K562 (cell line): ENCODE measurements around the gene MVD. TPM values are rescaled to one million over a fixed set of nuclear protein-coding genes. Genes with fewer than 3 reads are reported as not detected.
A peak's percentile ranks its signal among the peaks of the same experiment; 100 is the strongest.

Experiments used
- ARID2 ChIP-seq: fragments of 450-650 bp; IDR thresholded peaks from 2 replicates; pipeline ENCODE4 v1.6.1; 2017; ENCODE audit warnings: antibody characterized with exemption, mild to moderate bottlenecking
- COPS2 ChIP-seq: fragments of 450-650 bp; conservative IDR thresholded peaks from 2 replicates; pipeline ENCODE4 v1.6.1; 2016; ENCODE audit warnings: mild to moderate bottlenecking, moderate library complexity
- CREM ChIP-seq: IDR thresholded peaks from 2 replicates; pipeline ENCODE4 v1.6.1; 2014; ENCODE audit warnings: antibody characterized with exemption, low read depth
- EP400 ChIP-seq: fragments of 450-650 bp; IDR thresholded peaks from 2 replicates; pipeline ENCODE4 v1.6.1; 2017; ENCODE audit warnings: antibody characterized with exemption, mild to moderate bottlenecking, moderate library complexity
- HLTF ChIP-seq: fragments of 450-650 bp; IDR thresholded peaks from 2 replicates; pipeline ENCODE4 v1.6.1; 2016
- LARP7 ChIP-seq: fragments of 450-650 bp; IDR thresholded peaks from 2 replicates; pipeline ENCODE4 v1.6.1; 2016
- MCM3 ChIP-seq: fragments of 450-650 bp; IDR thresholded peaks from 2 replicates; pipeline ENCODE4 v1.6.1; 2016
- MTA3 ChIP-seq: fragments of 450-650 bp; formaldehyde crosslinking; IDR thresholded peaks from 2 replicates; pipeline ENCODE4 v1.6.1; 2017; ENCODE audit warnings: mild to moderate bottlenecking, borderline replicate concordance
- POLR2G ChIP-seq: fragments of 200-400 bp; formaldehyde crosslinking; IDR thresholded peaks from 2 replicates; pipeline ENCODE4 v1.6.1; 2017; ENCODE audit warnings: low read depth, mild to moderate bottlenecking, antibody characterized with exemption, low read length, moderate library complexity
- SMAD1 ChIP-seq: fragments of 150-350 bp; IDR thresholded peaks from 2 replicates; pipeline ENCODE4 v1.6.1; 2014; ENCODE audit warnings: low read length, low read depth; ENCODE audit not compliant: partially characterized antibody
- SP1 ChIP-seq: sonication (generic); formaldehyde crosslinking; IDR thresholded peaks from 2 replicates; pipeline ENCODE4 v1.8.1; 2022; ENCODE audit warnings: mild to moderate bottlenecking, missing genetic modification reagents
- ZNF274 ChIP-seq: IDR thresholded peaks from 2 replicates; pipeline ENCODE4 v1.6.1; 2011; ENCODE audit warnings: low read depth, mild to moderate bottlenecking, low read length, moderate library complexity, borderline replicate concordance
- ZNF316 ChIP-seq: fragments of 450-650 bp; IDR thresholded peaks from 2 replicates; pipeline ENCODE4 v1.6.1; 2016
- ZNF785 ChIP-seq: fragments of 250-450 bp; sonication (Bioruptor Pico); IDR thresholded peaks from 2 replicates; pipeline ENCODE4 v1.4.0; 2020; ENCODE audit warnings: mild to moderate bottlenecking
- polyA plus RNA-seq, 8 experiments: library from polyadenylated mRNA; depleted of rRNA in 4 of 8; stranded (reverse) in 5 of 8; unstranded in 3 of 8; fragments of >200 nt; fragmentation: Nextera tagmentation in 2 of 8; fragmentation: Illumina TruSeq in 1 of 8; extraction: Ambion mirVana in 2 of 8; extraction: Trizol in 1 of 8; gene quantifications; 2 replicates each; pipeline versions ENCODE4 v1.2.1 to v1.2.3, GENCODE V29; 2011 to 2014; ENCODE audit warnings: inconsistent platforms in 1 of 8, missing spikeins in 1 of 8
- total RNA-seq, 7 experiments: library from RNA; depleted of rRNA in 6 of 7; stranded (reverse); fragments of >200 nt in 6 of 7; fragmentation: Illumina TruSeq in 2 of 7; extraction: Trizol in 2 of 7; gene quantifications; 2 replicates each; pipeline versions ENCODE4 v1.2.1 to v1.2.3, GENCODE V29; 2011 to 2021; ENCODE audit warnings: low replicate concordance in 1 of 7
- TF ChIP-seq, protein P1 (sequence below): fragments of 450-650 bp; formaldehyde crosslinking; IDR thresholded peaks from 2 replicates; pipeline ENCODE4 v1.4.0; 2022; ENCODE audit warnings: missing genetic modification characterization
- TF ChIP-seq, protein P2 (sequence below), 2 experiments: fragments of 450-650 bp; conservative IDR thresholded peaks; 2 replicates each; pipeline ENCODE4 v1.6.1; 2017; ENCODE audit warnings: mild to moderate bottlenecking in 2 of 2, moderate library complexity in 2 of 2
- TF ChIP-seq, protein P3 (sequence below), 2 experiments: IDR thresholded peaks; 2 replicates each; pipeline ENCODE4 v1.6.1; 2011; ENCODE audit warnings: borderline replicate concordance in 1 of 2, control low read depth in 1 of 2, low read depth in 1 of 2, low read length in 1 of 2, mild to moderate bottlenecking in 1 of 2, mixed read lengths in 1 of 2, moderate library complexity in 1 of 2; ENCODE audit not compliant: insufficient read depth in 1 of 2, insufficient read length in 1 of 2, poor library complexity in 1 of 2, severe bottlenecking in 1 of 2; ENCODE audit errors: extremely low read depth in 1 of 2
- TF ChIP-seq, protein P4 (sequence below): sonication (generic); formaldehyde crosslinking; IDR thresholded peaks from 2 replicates; pipeline ENCODE4 v1.4.0; 2020; ENCODE audit warnings: mild to moderate bottlenecking, missing genetic modification reagents
- TF ChIP-seq, protein P5 (sequence below): sonication (generic); formaldehyde crosslinking; IDR thresholded peaks from 2 replicates; pipeline ENCODE4 v1.8.1; 2022; ENCODE audit warnings: missing genetic modification reagents

MVD gene
- total and polyA plus RNA-seq, 9 of the 15 experiments (the other 6 are each of a cell fraction or from before 2014, with no cell fraction given), result 12.2 to 141 (median 45.3) TPM

DNA sequence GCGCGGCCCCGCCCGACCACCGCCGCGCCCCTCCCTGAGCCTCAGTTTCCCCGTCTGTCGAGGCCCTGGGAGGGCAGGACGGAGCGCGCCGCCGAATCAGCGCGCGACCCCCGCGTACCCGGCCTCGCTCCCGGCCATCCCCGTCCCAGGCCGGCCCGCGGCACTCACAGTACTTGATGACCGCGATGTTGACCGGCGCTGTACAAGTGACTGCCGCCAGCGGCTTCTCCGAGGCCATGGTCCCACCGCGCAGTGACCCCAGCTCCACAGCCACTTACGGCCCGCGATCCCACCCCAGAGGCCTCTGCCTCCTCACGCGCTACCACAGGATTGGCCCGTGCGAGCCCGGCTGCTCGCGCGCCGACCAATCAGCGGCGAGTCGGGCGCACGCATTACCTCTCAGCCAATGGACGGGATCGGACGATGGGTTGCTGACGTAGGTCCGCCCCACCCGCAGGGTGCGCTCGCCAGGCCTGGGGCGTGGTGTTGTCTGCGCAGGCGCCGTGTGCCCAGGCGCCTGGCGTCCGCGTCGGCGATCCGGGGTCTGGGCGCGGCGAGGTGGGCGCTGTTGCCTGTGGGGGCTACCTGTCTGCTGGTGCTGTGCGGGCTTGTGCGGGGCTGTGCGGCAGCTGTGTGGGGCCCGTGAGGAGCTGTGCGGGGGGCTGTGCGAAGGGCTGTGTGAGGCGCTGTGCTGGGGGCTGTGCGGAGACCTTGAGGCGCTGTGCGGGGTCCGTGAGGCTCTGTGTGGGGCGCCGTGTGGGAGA, at the start of gene MVD (continued):
- no peak for TF ChIP-seq HLTF
- TF ChIP-seq, protein P1, sequence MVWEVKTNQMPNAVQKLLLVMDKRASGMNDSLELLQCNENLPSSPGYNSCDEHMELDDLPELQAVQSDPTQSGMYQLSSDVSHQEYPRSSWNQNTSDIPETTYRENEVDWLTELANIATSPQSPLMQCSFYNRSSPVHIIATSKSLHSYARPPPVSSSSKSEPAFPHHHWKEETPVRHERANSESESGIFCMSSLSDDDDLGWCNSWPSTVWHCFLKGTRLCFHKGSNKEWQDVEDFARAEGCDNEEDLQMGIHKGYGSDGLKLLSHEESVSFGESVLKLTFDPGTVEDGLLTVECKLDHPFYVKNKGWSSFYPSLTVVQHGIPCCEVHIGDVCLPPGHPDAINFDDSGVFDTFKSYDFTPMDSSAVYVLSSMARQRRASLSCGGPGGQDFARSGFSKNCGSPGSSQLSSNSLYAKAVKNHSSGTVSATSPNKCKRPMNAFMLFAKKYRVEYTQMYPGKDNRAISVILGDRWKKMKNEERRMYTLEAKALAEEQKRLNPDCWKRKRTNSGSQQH (CRISPR knock-in tag), result peak; percentile 87
- TF ChIP-seq POLR2G, result peak; percentile 100
- TF ChIP-seq SMAD1, result no peak
- TF ChIP-seq, protein P2, sequence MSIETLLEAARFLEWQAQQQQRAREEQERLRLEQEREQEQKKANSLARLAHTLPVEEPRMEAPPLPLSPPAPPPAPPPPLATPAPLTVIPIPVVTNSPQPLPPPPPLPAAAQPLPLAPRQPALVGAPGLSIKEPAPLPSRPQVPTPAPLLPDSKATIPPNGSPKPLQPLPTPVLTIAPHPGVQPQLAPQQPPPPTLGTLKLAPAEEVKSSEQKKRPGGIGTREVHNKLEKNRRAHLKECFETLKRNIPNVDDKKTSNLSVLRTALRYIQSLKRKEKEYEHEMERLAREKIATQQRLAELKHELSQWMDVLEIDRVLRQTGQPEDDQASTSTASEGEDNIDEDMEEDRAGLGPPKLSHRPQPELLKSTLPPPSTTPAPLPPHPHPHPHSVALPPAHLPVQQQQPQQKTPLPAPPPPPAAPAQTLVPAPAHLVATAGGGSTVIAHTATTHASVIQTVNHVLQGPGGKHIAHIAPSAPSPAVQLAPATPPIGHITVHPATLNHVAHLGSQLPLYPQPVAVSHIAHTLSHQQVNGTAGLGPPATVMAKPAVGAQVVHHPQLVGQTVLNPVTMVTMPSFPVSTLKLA (conservative IDR thresholded peaks at IDR 0.05), result peak; percentile 96 to 98
- TF ChIP-seq ZNF785 (CRISPR knock-in tag), result no peak
- TF ChIP-seq, protein P3, sequence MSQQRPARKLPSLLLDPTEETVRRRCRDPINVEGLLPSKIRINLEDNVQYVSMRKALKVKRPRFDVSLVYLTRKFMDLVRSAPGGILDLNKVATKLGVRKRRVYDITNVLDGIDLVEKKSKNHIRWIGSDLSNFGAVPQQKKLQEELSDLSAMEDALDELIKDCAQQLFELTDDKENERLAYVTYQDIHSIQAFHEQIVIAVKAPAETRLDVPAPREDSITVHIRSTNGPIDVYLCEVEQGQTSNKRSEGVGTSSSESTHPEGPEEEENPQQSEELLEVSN (IDR thresholded peaks at IDR 0.05; ENCODE audit: borderline replicate concordance in 1 of 2, extremely low read depth in 1 of 2, insufficient read depth in 1 of 2, insufficient read length in 1 of 2, low read depth in 1 of 2, low read length in 1 of 2, poor library complexity in 1 of 2, severe bottlenecking in 1 of 2), result peak; percentile 57 to 81
- no peak for TF ChIP-seq LARP7
- TF ChIP-seq COPS2, result no peak
- TF ChIP-seq MCM3, result no peak
- TF ChIP-seq, protein P4, sequence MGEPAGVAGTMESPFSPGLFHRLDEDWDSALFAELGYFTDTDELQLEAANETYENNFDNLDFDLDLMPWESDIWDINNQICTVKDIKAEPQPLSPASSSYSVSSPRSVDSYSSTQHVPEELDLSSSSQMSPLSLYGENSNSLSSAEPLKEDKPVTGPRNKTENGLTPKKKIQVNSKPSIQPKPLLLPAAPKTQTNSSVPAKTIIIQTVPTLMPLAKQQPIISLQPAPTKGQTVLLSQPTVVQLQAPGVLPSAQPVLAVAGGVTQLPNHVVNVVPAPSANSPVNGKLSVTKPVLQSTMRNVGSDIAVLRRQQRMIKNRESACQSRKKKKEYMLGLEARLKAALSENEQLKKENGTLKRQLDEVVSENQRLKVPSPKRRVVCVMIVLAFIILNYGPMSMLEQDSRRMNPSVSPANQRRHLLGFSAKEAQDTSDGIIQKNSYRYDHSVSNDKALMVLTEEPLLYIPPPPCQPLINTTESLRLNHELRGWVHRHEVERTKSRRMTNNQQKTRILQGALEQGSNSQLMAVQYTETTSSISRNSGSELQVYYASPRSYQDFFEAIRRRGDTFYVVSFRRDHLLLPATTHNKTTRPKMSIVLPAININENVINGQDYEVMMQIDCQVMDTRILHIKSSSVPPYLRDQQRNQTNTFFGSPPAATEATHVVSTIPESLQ (CRISPR knock-in tag), result peak; percentile 56; the same call in 1 of the 2 replicates
- no peak; the same call in 1 of the 2 replicates for TF ChIP-seq ARID2
- TF ChIP-seq MTA3, result peak; percentile 85; the same call in 1 of the 2 replicates
- TF ChIP-seq EP400, result peak; percentile 82; the same call in 1 of the 2 replicates
- TF ChIP-seq ZNF316, result no peak
- TF ChIP-seq ZNF274, result no peak
- TF ChIP-seq SP1 (CRISPR knock-in tag), result peak; percentile 97
- TF ChIP-seq, protein P5, sequence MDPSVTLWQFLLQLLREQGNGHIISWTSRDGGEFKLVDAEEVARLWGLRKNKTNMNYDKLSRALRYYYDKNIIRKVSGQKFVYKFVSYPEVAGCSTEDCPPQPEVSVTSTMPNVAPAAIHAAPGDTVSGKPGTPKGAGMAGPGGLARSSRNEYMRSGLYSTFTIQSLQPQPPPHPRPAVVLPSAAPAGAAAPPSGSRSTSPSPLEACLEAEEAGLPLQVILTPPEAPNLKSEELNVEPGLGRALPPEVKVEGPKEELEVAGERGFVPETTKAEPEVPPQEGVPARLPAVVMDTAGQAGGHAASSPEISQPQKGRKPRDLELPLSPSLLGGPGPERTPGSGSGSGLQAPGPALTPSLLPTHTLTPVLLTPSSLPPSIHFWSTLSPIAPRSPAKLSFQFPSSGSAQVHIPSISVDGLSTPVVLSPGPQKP, result no peak
- peak; percentile 99 for TF ChIP-seq CREM
